Measurements from ENCODE around the gene NTN5. TPM values are rescaled to one million over a fixed set of nuclear protein-coding genes. Genes with fewer than 3 reads are reported as not detected.

NTN5 gene
- total and polyA plus RNA-seq, 10 of the 15 experiments (the other 5 are each of a cell fraction or from before 2014, with no cell fraction given) = 0.07 to 0.22 TPM; not detected in 8

GRCh38 chr19:48613852-48614435 is 58.9 kb downstream of the NTN5 start:
- no peak overlapping the region for H3K9ac ChIP-seq (ENCODE audit: control insufficient read depth, insufficient read depth, low read length)
- ATAC-seq (peak; percentile 8), FAIRE-seq (no peak), DNase-seq (ENCODE audit: low read depth, low spot score) (no peak)
- intact Hi-C loops (cut with micrococcal nuclease; ENCODE audit: unreplicated experiment) (no loop called here), in situ Hi-C loops (cut with MboI) (no loop called here)
- H3K79me2 ChIP-seq (ENCODE audit: control insufficient read depth, insufficient read depth, low read length) = peaks cover 33% of the 10 kb centered on the region
- ChIA-PET RAD21 (ENCODE audit: unreplicated experiment) (no interaction called here), POLR2A (no interaction called here), SMC1A (ENCODE audit: uncharacterized antibody, unreplicated experiment) (no interaction called here), CTCF (interaction anchor here (0.5 kb wide), 1 partner anchor 29 kb away, joined by 3 read pairs; no protein-coding TSS in a partner anchor)
- no peaks in the 10 kb centered on the region for H3K9me3 ChIP-seq (replicated peaks; ENCODE audit: control insufficient read depth, insufficient read depth, low read length)
- 63% methylated on average over 13 of the region's 13 CpGs for WGBS (ENCODE audit: insufficient coverage, insufficient replicate concordance, low lambda C conversion rate, missing lambda C conversion rate)
- H4K20me1 ChIP-seq (ENCODE audit: control insufficient read depth, insufficient read depth) = peaks cover 15% of the 10 kb centered on the region
- no peak overlapping the region for H3K4me3 ChIP-seq
- peaks cover 8% of the 10 kb centered on the region; the same call in 1 of the 2 replicates for H3K4me1 ChIP-seq (ENCODE audit: control insufficient read depth, insufficient read depth, low read length)
- no peak overlapping the region for H3K4me2 ChIP-seq (ENCODE audit: control insufficient read depth, insufficient read depth)
- H2AFZ ChIP-seq (ENCODE audit: control insufficient read depth, low read depth, low read length) = no peak overlapping the region
- H3K27ac ChIP-seq (ENCODE audit: control insufficient read depth, insufficient read depth) = no peak overlapping the region
- no peaks in the 10 kb centered on the region for H3K27me3 ChIP-seq (replicated peaks in 1 of 2; ENCODE audit: control insufficient read depth in 2 of 2, insufficient read depth in 2 of 2, low read length in 1 of 2)
- BruUV-seq (replicated peaks) = no TSS peak
- H3K36me3 ChIP-seq (ENCODE audit: control insufficient read depth in 2 of 2, insufficient read depth in 2 of 2, low read length in 1 of 2) = peaks cover 25 to 32% of the 10 kb centered on the region in 2 experiments
- TF ChIP-seq BACH1 (IDR thresholded peaks at IDR 0.05; ENCODE audit: borderline replicate concordance) (peak; percentile 55; the same call in 1 of the 2 replicates), BRCA1 (IDR thresholded peaks at IDR 0.05; ENCODE audit: low read depth, low read length) (no peak), POLR2A (IDR thresholded peaks at IDR 0.05; ENCODE audit: low read depth, low read length) (peak; percentile 62), RUNX3 (IDR thresholded peaks at IDR 0.05; ENCODE audit: low read length) (0 out of 2 replicates have a peak, but pooled peaks have one; percentile 6), NFYA (IDR thresholded peaks at IDR 0.05; ENCODE audit: borderline replicate concordance, low read depth, low read length) (no peak), POLR2AphosphoS2 (IDR thresholded peaks at IDR 0.05; ENCODE audit: low read depth, low read length) (peak; percentile 29; the same call in 1 of the 2 replicates), POLR2AphosphoS5 (IDR thresholded peaks at IDR 0.05; ENCODE audit: low read length) (peak; percentile 85)

Measured in GM12878 (cell line).